Measurements from ENCODE around the gene YTHDF2. TPM values are rescaled to one million over a fixed set of nuclear protein-coding genes. Genes with fewer than 3 reads are reported as not detected.
"Not testable (repeated sequence)": the region's sequence is repeated elsewhere in the genome, so short reads cannot be mapped to it uniquely, and the experiment has no call there.

The YTHDF2 gene
- total RNA-seq (100 to 1,000 TPM in 1 of 2 experiments, 10 to 100 TPM in 1; 98.3 to 105 TPM), polyA plus RNA-seq (135 TPM)

DNA sequence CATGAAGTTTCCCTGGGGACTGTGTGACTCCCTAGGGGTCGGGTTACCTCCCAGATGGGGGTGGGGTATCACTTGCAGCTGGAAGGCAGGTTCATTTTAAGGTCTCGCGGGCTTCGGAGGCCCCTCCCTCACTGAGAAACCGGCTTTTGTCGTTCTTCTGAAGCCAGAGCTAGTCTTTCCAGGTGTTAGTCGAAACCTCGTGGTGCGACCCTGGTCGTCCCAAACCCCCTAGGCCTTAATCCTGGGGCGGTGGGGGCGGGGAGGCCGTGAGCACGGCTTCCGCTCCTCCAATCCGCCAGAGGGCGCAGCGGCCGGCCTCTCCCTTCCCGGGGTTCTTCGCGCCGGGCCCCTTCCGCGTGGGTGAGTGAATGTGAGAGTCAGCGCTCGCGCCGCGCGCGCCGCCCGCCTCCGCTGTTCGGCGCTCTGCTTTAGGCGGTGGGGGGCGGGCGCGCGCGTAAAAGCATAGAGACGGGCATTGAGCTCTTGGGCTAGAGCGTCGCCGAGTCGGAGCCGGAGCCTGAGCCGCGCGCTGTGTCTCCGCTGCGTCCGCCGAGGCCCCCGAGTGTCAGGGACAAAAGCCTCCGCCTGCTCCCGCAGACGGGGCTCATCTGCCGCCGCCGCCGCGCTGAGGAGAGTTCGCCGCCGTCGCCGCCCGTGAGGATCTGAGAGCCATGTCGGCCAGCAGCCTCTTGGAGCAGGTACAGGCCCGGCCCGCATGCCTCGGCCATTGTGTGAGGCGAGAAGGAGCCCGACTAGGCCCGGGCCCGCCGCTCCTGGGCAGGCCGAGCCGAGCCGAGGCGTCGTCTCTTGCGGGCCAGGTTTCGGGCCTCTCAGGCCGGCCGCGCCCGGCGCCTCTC is at the start of gene YTHDF2:
TSS of gene YTHDF2 (plus strand) at position 491 of the 857 bp plus-strand sequence. CDS start at position 672, 181 bp downstream.
- DNase-seq, result peak; percentile 95 to 98 (median 97)
- Histone ChIP-seq H3K4me3 (ENCODE audit: low read length) (peak within 1 kb of the TSS; percentile 79), H3K4me1 (ENCODE audit: insufficient read depth, low read length) (peaks cover 27% of the 10 kb centered on the region), H3K36me3 (ENCODE audit: insufficient read depth, low read length) (peaks cover 22% of the 10 kb centered on the region), H3K9me3 (ENCODE audit: low read length) (no peaks in the 10 kb centered on the region), H3K27ac (ENCODE audit: low read depth, low read length) (peak within 1 kb of the TSS; percentile 94), H3K27me3 (ENCODE audit: insufficient read depth, low read length, poor library complexity, severe bottlenecking) (no peaks in the 10 kb centered on the region)
- peaks cover 0 to 41% (median 5%) of the 10 kb centered on the region in 3 donors for H3K36me3 Mint-ChIP-seq
- H3K4me3 Mint-ChIP-seq, result peak within 1 kb of the TSS; percentile 89 to 100 (median 97)
- no peaks in the 10 kb centered on the region for H3K9me3 Mint-ChIP-seq
- ChIA-PET CTCF (interaction anchor here (0.6 to 2.3 kb wide), 42 partner anchors 9 to 1580 kb away, joined by 3 to 40 read pairs (median 5); partner anchors contain the start of genes GMEB1, RNU11, SRSF4 and TAF12), POLR2A (interaction anchor here (0.6 to 2.1 kb wide), 19 partner anchors 9 to 1011 kb away, joined by 3 to 66 read pairs (median 5); partner anchors contain the start of genes FAM76A, GMEB1, MED18 and RCC1)
- H3K4me1 Mint-ChIP-seq, result peaks cover 33 to 46% (median 39%) of the 10 kb centered on the region in 3 donors
- H3K27me3 Mint-ChIP-seq, result peaks cover 0 to 3% of the 10 kb centered on the region in 2 donors
- H3K27ac Mint-ChIP-seq, result peak within 1 kb of the TSS; percentile 87 to 99 (median 96)

DNA sequence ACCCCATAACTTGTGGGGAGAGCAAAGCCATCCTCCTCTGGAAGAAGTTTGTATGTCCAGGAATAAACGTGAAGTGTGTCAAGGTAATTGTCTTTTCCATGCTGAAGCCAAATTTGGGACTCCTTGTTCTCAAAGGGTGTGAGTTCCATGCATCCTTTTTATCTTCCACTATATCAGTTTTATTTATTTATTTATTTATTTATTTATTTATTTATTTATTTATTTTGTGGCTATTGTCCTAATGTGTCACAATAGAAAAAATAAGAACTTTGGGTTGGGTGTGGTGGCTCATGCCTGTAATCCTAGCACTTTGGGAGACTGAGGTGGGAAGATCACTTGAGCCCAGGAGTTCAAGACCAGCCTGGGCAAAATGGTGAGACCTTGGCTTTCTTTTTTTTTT is 45.1 kb upstream of the YTHDF2 start:
- H3K4me1 Mint-ChIP-seq; H3K27me3 ChIP-seq (ENCODE audit: insufficient read depth, low read length, poor library complexity, severe bottlenecking); H3K27ac ChIP-seq (ENCODE audit: low read depth, low read length); H3K4me3 Mint-ChIP-seq; DNase-seq; H3K27me3 Mint-ChIP-seq; H3K9me3 Mint-ChIP-seq; H3K9me3 ChIP-seq (ENCODE audit: low read length); H3K4me3 ChIP-seq (ENCODE audit: low read length); CTCF ChIA-PET; H3K27ac Mint-ChIP-seq; POLR2A ChIA-PET; H3K4me1 ChIP-seq (ENCODE audit: insufficient read depth, low read length): not testable (repeated sequence)
- H3K36me3 ChIP-seq (ENCODE audit: insufficient read depth, low read length), result peaks cover 11% of the 10 kb centered on the region
- peaks cover 5 to 55% (median 12%) of the 10 kb centered on the region in 3 donors for H3K36me3 Mint-ChIP-seq

DNA sequence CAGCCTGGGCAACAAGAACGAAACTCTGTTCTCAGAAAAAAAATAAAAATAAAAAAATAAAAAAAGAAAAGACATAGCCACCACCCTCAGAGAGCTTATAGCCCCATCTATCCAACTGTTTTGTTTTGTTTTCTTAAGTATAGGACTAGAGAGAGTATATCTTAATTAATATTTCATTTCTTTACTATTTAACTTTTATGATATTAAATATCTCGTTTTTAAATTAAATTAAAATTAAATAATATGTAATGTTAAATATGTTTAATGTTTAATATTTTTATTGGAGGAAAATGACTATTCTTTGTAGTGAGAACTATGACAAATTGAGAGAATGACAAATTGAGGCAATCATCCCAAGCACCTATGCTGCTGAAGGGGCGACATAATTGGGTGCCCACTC is 33.1 kb upstream of the YTHDF2 start:
- Histone ChIP-seq H3K9me3 (ENCODE audit: low read length) (no peaks in the 10 kb centered on the region), H3K27me3 (ENCODE audit: insufficient read depth, low read length, poor library complexity, severe bottlenecking) (no peaks in the 10 kb centered on the region), H3K4me1 (ENCODE audit: insufficient read depth, low read length) (no peaks in the 10 kb centered on the region), H3K4me3 (ENCODE audit: low read length) (no peak overlapping the region), H3K36me3 (ENCODE audit: insufficient read depth, low read length) (peaks cover 20% of the 10 kb centered on the region), H3K27ac (ENCODE audit: low read depth, low read length) (no peak overlapping the region)
- ChIA-PET CTCF (no interaction called here), POLR2A (no interaction called here)
- peaks cover 0 to 4% (median 0%) of the 10 kb centered on the region in 3 donors for H3K4me1 Mint-ChIP-seq
- no peaks in the 10 kb centered on the region for H3K9me3 Mint-ChIP-seq
- no peak overlapping the region for H3K4me3 Mint-ChIP-seq
- no peak for DNase-seq
- peaks cover 9 to 66% (median 14%) of the 10 kb centered on the region in 3 donors for H3K36me3 Mint-ChIP-seq
- no peaks in the 10 kb centered on the region for H3K27me3 Mint-ChIP-seq
- H3K27ac Mint-ChIP-seq, result no peak overlapping the region

DNA sequence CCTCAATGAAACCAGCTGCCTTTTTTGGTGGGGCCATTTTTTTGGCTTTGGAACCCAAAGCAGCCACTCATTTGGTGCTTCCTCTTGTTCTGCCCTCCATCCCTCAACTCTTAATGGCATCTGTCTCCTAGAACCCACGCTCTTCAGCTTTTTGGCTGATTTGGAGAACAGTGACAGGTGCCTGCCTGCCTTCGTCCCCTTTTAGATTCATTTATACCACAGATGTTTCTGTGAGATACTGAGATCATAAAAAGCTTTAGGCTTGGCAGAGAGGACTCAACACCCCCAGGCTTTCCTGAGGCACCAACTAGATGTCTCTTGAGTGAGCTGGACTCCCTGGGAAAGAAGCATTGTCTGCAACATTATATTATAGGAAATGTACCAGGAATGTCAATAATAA is 20.4 kb upstream of the YTHDF2 start:
- Mint-ChIP-seq H3K4me3 (no peak overlapping the region), H3K36me3 (peaks cover 0 to 41% (median 14%) of the 10 kb centered on the region in 3 donors), H3K27me3 (peaks cover 0 to 2% of the 10 kb centered on the region in 2 donors), H3K9me3 (no peaks in the 10 kb centered on the region), H3K4me1 (no peaks in the 10 kb centered on the region), H3K27ac (peak overlapping the region in 2 of 8 donors; percentile 22 to 54)
- no peak for DNase-seq
- no peak overlapping the region for H3K4me3 ChIP-seq (ENCODE audit: low read length)
- H3K9me3 ChIP-seq (ENCODE audit: low read length), result no peaks in the 10 kb centered on the region
- H3K27ac ChIP-seq (ENCODE audit: low read depth, low read length), result no peak overlapping the region
- H3K36me3 ChIP-seq (ENCODE audit: insufficient read depth, low read length), result peaks cover 20% of the 10 kb centered on the region
- H3K4me1 ChIP-seq (ENCODE audit: insufficient read depth, low read length), result no peaks in the 10 kb centered on the region
- no peaks in the 10 kb centered on the region for H3K27me3 ChIP-seq (ENCODE audit: insufficient read depth, low read length, poor library complexity, severe bottlenecking)
- ChIA-PET POLR2A (no interaction called here), CTCF (no interaction called here)

DNA sequence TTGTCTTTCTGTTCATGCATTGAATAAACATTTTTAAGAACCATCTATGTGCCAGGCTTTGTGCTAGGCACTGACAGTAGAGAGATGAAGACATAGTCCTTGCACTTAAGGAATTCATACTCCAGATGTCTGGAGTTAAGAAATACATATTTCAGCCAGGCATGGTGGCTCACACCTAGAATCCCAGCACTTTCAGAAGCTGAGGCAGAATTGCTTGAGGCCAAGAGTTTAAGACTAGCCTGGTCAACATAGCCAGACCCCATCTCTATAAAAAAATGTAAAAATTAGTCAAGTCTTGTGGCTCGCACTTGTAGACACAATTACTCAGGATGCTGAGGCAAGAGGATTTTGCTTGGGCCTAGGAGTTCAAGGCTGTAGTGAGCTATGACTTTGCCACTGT is 18.6 kb upstream of the YTHDF2 start:
- POLR2A ChIA-PET, result no interaction called here
- Histone ChIP-seq H3K4me3 (ENCODE audit: low read length) (no peak overlapping the region), H3K36me3 (ENCODE audit: insufficient read depth, low read length) (peaks cover 14% of the 10 kb centered on the region), H3K9me3 (ENCODE audit: low read length) (no peaks in the 10 kb centered on the region), H3K4me1 (ENCODE audit: insufficient read depth, low read length) (no peaks in the 10 kb centered on the region), H3K27ac (ENCODE audit: low read depth, low read length) (peak overlapping the region; percentile 57), H3K27me3 (ENCODE audit: insufficient read depth, low read length, poor library complexity, severe bottlenecking) (no peaks in the 10 kb centered on the region)
- CTCF ChIA-PET, result interaction anchor here (0.7 to 1.7 kb wide), 2 partner anchors 18 to 316 kb away, joined by 3 to 7 read pairs; partner anchors contain the start of gene YTHDF2
- no peak overlapping the region for H3K27ac Mint-ChIP-seq
- peaks cover 0 to 28% (median 14%) of the 10 kb centered on the region in 3 donors for H3K36me3 Mint-ChIP-seq
- H3K4me3 Mint-ChIP-seq, result no peak overlapping the region
- no peak for DNase-seq
- H3K27me3 Mint-ChIP-seq, result peaks cover 0 to 2% of the 10 kb centered on the region in 2 donors
- no peaks in the 10 kb centered on the region for H3K9me3 Mint-ChIP-seq
- H3K4me1 Mint-ChIP-seq, result no peaks in the 10 kb centered on the region

DNA sequence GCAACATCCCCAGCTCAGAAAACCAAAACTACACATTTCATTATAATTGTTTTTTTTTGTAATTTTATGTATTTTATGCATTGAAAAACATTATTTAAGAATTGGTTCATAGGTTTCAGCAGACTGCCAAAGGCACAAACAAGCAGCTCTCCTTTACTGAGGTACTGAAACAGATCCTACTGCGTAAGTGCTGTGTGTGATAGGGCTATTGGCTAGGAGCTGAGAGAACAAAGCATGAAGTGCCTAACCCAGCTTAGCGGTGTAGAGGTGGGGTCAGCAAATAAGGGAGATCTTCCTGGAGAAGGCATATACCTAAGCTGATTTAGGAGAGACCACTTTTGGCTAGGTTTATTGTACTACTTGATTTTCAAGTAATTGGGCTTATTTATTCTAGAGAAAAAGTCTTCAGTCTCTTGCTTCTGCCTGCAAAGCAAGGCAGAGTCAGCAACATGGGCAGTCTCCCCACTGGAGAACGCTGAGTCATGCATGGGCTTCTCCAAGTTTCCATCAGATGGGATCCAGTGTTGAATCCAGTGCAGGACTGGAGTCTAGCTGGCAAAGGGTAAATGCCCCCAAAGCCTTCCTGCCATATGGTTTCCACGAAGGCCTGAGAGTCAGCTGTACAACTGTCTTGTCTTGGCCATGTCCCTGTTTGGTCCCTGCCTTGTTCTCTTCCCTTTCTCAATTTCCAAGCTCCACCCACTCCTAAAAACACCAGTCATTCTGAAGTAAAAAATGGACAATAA is 18.0 kb upstream of the YTHDF2 start:
- peaks cover 11% of the 10 kb centered on the region for H3K36me3 ChIP-seq (ENCODE audit: insufficient read depth, low read length)
- H3K4me1 ChIP-seq (ENCODE audit: insufficient read depth, low read length), result no peaks in the 10 kb centered on the region
- no peaks in the 10 kb centered on the region for H3K9me3 ChIP-seq (ENCODE audit: low read length)
- H3K36me3 Mint-ChIP-seq, result peaks cover 0 to 22% (median 9%) of the 10 kb centered on the region in 3 donors
- H3K27me3 Mint-ChIP-seq, result peaks cover 0 to 2% of the 10 kb centered on the region in 2 donors
- H3K27ac Mint-ChIP-seq, result peak overlapping the region in 4 of 8 donors; percentile 47 to 78 (median 56)
- H3K4me1 Mint-ChIP-seq, result no peaks in the 10 kb centered on the region
- ChIA-PET POLR2A (no interaction called here), CTCF (interaction anchor here (1.7 kb wide), 1 partner anchor 18 kb away, joined by 7 read pairs; the partner anchor contains the start of gene YTHDF2)
- H3K27me3 ChIP-seq (ENCODE audit: insufficient read depth, low read length, poor library complexity, severe bottlenecking), result no peaks in the 10 kb centered on the region
- no peak overlapping the region for H3K4me3 ChIP-seq (ENCODE audit: low read length)
- peak overlapping the region; percentile 57 for H3K27ac ChIP-seq (ENCODE audit: low read depth, low read length)
- DNase-seq, result no peak
- no peaks in the 10 kb centered on the region for H3K9me3 Mint-ChIP-seq
- H3K4me3 Mint-ChIP-seq, result no peak overlapping the region

DNA sequence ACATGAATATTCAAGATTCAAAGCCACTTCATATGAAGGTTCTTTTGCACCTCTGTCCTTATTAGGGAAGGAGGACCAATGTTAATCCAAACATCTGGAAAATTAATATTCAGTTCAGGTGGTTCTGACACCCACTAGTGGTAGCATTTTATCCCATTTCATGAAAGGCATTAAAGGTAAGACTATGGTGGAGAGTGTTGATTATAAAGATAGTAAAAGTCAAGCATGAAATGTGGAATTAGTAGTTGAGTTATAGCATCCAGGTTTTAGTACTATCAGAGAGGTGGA is 17.5 kb upstream of the YTHDF2 start:
- POLR2A ChIA-PET, result no interaction called here

More for the DNA sequence above, 17.5 kb upstream of the YTHDF2 start:
- peaks cover 6% of the 10 kb centered on the region for H3K36me3 ChIP-seq (ENCODE audit: insufficient read depth, low read length)
- Mint-ChIP-seq H3K27ac (peak overlapping the region in 3 of 8 donors; percentile 29 to 58 (median 54)), H3K36me3 (peaks cover 0 to 17% (median 4%) of the 10 kb centered on the region in 3 donors), H3K4me3 (no peak overlapping the region), H3K27me3 (peaks cover 0 to 2% of the 10 kb centered on the region in 2 donors), H3K4me1 (no peaks in the 10 kb centered on the region), H3K9me3 (no peaks in the 10 kb centered on the region)
- no peak overlapping the region for H3K27ac ChIP-seq (ENCODE audit: low read depth, low read length)
- H3K9me3 ChIP-seq (ENCODE audit: low read length), result no peaks in the 10 kb centered on the region
- H3K4me3 ChIP-seq (ENCODE audit: low read length), result no peak overlapping the region
- no peaks in the 10 kb centered on the region for H3K27me3 ChIP-seq (ENCODE audit: insufficient read depth, low read length, poor library complexity, severe bottlenecking)
- DNase-seq, result no peak
- CTCF ChIA-PET, result interaction anchor here (1.7 kb wide), 1 partner anchor 17 kb away, joined by 7 read pairs; the partner anchor contains the start of gene YTHDF2
- no peaks in the 10 kb centered on the region for H3K4me1 ChIP-seq (ENCODE audit: insufficient read depth, low read length)

All from CD8-positive, alpha-beta memory T cell (primary cell).